OCI-LY3 (cell line): ENCODE measurements around the gene OR2A1.
"Not testable (repeated sequence)": the region's sequence is repeated elsewhere in the genome, so short reads cannot be mapped to it uniquely, and the experiment has no call there.

Experiments used
- EZH2phosphoT487 ChIP-seq: fragments of 200-600 bp; shearing (Covaris generic); IDR thresholded peaks from 2 replicates; pipeline ENCODE4 v1.6.1; 2018; ENCODE audit warnings: antibody characterized with exemption, mixed run types, low read depth
- TF ChIP-seq, protein P1 (sequence below): fragments of 200-600, 300-600 bp; sonication (generic); IDR thresholded peaks from 2 replicates; pipeline ENCODE4 v1.5.1; 2014; ENCODE audit warnings: antibody characterized with exemption, low read length, low read depth

DNA sequence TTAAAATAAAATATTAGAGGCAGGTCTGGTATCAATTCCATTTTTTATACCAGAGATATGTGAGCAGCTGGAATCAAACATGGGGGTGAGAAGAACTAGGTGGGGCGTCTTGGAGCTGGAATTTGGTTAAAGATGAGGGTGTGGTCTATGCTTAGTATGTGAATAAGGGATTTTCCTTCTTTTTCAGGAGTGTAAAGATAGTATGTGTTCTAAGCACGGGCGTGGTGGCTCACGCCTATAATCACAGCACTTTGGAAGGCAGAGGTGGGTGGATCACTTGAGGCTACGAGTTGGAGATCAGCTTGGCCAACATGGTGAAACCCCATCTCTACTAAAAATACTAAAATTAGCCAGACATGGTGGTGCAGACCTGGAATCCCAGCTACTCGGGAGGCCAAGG, 36.9 kb upstream of the OR2A1 start:
- TF ChIP-seq, protein P1, sequence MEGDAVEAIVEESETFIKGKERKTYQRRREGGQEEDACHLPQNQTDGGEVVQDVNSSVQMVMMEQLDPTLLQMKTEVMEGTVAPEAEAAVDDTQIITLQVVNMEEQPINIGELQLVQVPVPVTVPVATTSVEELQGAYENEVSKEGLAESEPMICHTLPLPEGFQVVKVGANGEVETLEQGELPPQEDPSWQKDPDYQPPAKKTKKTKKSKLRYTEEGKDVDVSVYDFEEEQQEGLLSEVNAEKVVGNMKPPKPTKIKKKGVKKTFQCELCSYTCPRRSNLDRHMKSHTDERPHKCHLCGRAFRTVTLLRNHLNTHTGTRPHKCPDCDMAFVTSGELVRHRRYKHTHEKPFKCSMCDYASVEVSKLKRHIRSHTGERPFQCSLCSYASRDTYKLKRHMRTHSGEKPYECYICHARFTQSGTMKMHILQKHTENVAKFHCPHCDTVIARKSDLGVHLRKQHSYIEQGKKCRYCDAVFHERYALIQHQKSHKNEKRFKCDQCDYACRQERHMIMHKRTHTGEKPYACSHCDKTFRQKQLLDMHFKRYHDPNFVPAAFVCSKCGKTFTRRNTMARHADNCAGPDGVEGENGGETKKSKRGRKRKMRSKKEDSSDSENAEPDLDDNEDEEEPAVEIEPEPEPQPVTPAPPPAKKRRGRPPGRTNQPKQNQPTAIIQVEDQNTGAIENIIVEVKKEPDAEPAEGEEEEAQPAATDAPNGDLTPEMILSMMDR = not testable (repeated sequence)
- not testable (repeated sequence) for TF ChIP-seq EZH2phosphoT487
